ENCODE measurements around the gene RANBP9. TPM values are rescaled to one million over a fixed set of nuclear protein-coding genes. Genes with fewer than 3 reads are reported as not detected.

Gene RANBP9
- total and polyA plus RNA-seq, 2 of the 13 experiments (the other 11 are each of a cell fraction or from before 2014, with no cell fraction given), result 26.6 to 30.6 TPM

DNA sequence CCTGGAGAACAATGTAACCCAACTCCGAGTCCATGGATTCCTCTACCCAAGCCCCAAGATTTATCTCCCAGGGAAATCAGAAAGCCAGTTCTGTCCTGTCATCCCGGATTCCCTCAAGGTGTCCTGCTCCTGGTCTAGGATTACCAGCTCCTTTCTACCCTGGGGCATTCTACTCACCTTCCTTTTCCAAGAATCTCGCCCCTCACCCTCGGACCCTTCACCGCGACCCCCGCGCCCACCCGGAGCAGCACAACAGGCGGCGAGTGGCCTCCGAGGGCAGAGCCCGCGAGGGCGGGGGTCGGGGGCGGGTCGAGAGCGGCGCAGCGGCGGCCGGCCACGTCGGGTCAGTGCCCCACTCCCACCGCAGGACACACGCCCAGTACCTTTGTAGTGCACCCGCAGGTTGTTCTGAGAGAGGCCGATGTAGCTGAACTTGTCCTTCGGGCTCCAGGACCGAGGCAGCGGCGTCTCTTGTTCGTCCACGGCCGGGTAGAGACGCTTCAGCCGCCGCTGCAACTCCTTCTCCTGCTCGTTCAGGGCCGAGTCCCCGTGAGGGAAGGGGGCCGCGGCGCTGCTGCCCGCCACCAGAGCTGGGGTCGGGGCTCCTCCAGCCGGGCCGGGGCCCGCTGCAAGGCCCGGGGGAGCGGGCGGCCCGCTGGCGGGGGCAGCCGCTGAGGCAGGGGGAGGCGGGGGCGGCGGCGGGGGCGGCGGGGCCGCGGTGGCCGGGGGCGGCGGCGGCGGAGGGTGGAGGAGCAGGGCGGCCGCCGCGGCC is 897 bp downstream of the RANBP9 start (continued):
- TF ChIP-seq, protein P1, sequence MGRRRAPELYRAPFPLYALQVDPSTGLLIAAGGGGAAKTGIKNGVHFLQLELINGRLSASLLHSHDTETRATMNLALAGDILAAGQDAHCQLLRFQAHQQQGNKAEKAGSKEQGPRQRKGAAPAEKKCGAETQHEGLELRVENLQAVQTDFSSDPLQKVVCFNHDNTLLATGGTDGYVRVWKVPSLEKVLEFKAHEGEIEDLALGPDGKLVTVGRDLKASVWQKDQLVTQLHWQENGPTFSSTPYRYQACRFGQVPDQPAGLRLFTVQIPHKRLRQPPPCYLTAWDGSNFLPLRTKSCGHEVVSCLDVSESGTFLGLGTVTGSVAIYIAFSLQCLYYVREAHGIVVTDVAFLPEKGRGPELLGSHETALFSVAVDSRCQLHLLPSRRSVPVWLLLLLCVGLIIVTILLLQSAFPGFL (CRISPR knock-in tag; IDR thresholded peaks at IDR 0.05), result no peak
- TF ChIP-seq ZBTB20 (CRISPR knock-in tag; IDR thresholded peaks at IDR 0.05; ENCODE audit: borderline replicate concordance, low read depth), result no peak
- TF ChIP-seq HNRNPH1 (optimal IDR thresholded peaks at IDR 0.05; ENCODE audit: low read depth, low read length), result no peak
- TF ChIP-seq, protein P2, sequence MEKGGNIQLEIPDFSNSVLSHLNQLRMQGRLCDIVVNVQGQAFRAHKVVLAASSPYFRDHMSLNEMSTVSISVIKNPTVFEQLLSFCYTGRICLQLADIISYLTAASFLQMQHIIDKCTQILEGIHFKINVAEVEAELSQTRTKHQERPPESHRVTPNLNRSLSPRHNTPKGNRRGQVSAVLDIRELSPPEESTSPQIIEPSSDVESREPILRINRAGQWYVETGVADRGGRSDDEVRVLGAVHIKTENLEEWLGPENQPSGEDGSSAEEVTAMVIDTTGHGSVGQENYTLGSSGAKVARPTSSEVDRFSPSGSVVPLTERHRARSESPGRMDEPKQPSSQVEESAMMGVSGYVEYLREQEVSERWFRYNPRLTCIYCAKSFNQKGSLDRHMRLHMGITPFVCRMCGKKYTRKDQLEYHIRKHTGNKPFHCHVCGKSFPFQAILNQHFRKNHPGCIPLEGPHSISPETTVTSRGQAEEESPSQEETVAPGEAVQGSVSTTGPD (CRISPR knock-in tag; IDR thresholded peaks at IDR 0.05), result no peak
- TF ChIP-seq XBP1 (CRISPR knock-in tag; IDR thresholded peaks at IDR 0.05), result no peak
- TF ChIP-seq, protein P3, sequence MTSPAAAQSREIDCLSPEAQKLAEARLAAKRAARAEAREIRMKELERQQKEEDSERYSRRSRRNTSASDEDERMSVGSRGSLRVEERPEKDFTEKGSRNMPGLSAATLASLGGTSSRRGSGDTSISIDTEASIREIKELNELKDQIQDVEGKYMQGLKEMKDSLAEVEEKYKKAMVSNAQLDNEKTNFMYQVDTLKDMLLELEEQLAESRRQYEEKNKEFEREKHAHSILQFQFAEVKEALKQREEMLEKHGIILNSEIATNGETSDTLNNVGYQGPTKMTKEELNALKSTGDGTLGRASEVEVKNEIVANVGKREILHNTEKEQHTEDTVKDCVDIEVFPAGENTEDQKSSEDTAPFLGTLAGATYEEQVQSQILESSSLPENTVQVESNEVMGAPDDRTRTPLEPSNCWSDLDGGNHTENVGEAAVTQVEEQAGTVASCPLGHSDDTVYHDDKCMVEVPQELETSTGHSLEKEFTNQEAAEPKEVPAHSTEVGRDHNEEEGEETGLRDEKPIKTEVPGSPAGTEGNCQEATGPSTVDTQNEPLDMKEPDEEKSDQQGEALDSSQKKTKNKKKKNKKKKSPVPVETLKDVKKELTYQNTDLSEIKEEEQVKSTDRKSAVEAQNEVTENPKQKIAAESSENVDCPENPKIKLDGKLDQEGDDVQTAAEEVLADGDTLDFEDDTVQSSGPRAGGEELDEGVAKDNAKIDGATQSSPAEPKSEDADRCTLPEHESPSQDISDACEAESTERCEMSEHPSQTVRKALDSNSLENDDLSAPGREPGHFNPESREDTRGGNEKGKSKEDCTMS (CRISPR knock-in tag; conservative IDR thresholded peaks at IDR 0.05), result no peak
- no peak; the same call in 1 of the 2 replicates for TF ChIP-seq TMF1 (CRISPR knock-in tag; IDR thresholded peaks at IDR 0.05; ENCODE audit: low read depth)
- TF ChIP-seq FOSL2 (CRISPR knock-in tag; IDR thresholded peaks at IDR 0.05), result peak; percentile 16
- TF ChIP-seq DR1 (CRISPR knock-in tag; IDR thresholded peaks at IDR 0.05), result no peak; the same call in 1 of the 2 replicates
- TF ChIP-seq ZNF879 (CRISPR knock-in tag; IDR thresholded peaks at IDR 0.05), result no peak; the same call in 1 of the 2 replicates
- TF ChIP-seq, protein P4, sequence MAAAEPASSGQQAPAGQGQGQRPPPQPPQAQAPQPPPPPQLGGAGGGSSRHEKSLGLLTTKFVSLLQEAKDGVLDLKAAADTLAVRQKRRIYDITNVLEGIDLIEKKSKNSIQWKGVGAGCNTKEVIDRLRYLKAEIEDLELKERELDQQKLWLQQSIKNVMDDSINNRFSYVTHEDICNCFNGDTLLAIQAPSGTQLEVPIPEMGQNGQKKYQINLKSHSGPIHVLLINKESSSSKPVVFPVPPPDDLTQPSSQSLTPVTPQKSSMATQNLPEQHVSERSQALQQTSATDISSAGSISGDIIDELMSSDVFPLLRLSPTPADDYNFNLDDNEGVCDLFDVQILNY (CRISPR knock-in tag; conservative IDR thresholded peaks at IDR 0.05), result no peak; the same call in 1 of the 2 replicates
- TF ChIP-seq, protein P5, sequence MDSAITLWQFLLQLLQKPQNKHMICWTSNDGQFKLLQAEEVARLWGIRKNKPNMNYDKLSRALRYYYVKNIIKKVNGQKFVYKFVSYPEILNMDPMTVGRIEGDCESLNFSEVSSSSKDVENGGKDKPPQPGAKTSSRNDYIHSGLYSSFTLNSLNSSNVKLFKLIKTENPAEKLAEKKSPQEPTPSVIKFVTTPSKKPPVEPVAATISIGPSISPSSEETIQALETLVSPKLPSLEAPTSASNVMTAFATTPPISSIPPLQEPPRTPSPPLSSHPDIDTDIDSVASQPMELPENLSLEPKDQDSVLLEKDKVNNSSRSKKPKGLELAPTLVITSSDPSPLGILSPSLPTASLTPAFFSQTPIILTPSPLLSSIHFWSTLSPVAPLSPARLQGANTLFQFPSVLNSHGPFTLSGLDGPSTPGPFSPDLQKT (CRISPR knock-in tag; IDR thresholded peaks at IDR 0.05; ENCODE audit: borderline replicate concordance), result no peak
- TF ChIP-seq SP1 (IDR thresholded peaks at IDR 0.05), result no peak
- TF ChIP-seq SP1 (CRISPR knock-in tag; IDR thresholded peaks at IDR 0.05), result no peak
- TF ChIP-seq CC2D1A (CRISPR knock-in tag; IDR thresholded peaks at IDR 0.05), result no peak
- no peak for TF ChIP-seq ZNF496 (CRISPR knock-in tag; IDR thresholded peaks at IDR 0.05; ENCODE audit: insufficient replicate concordance)
- peak; percentile 71 for TF ChIP-seq ZSCAN31 (CRISPR knock-in tag; IDR thresholded peaks at IDR 0.05; ENCODE audit: low read depth)
- TF ChIP-seq ZNF737 (CRISPR knock-in tag; IDR thresholded peaks at IDR 0.05; ENCODE audit: borderline replicate concordance), result no peak; the same call in 1 of the 2 replicates
- TF ChIP-seq, protein P6, sequence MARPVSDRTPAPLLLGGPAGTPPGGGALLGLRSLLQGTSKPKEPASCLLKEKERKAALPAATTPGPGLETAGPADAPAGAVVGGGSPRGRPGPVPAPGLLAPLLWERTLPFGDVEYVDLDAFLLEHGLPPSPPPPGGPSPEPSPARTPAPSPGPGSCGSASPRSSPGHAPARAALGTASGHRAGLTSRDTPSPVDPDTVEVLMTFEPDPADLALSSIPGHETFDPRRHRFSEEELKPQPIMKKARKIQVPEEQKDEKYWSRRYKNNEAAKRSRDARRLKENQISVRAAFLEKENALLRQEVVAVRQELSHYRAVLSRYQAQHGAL (CRISPR knock-in tag; IDR thresholded peaks at IDR 0.05; ENCODE audit: not compliant biosample characterization), result no peak
- TF ChIP-seq, protein P7, sequence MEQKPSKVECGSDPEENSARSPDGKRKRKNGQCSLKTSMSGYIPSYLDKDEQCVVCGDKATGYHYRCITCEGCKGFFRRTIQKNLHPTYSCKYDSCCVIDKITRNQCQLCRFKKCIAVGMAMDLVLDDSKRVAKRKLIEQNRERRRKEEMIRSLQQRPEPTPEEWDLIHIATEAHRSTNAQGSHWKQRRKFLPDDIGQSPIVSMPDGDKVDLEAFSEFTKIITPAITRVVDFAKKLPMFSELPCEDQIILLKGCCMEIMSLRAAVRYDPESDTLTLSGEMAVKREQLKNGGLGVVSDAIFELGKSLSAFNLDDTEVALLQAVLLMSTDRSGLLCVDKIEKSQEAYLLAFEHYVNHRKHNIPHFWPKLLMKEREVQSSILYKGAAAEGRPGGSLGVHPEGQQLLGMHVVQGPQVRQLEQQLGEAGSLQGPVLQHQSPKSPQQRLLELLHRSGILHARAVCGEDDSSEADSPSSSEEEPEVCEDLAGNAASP (CRISPR knock-in tag; IDR thresholded peaks at IDR 0.05; ENCODE audit: borderline replicate concordance), result no peak
